ENCODE measurements around the gene SRI. TPM values are rescaled to one million over a fixed set of nuclear protein-coding genes. Genes with fewer than 3 reads are reported as not detected.

Gene SRI
- polyA plus RNA-seq, 6 donors from 2014 or later = 194 to 265 (median 222) TPM

Other genes starting within 250 kb of the SRI start
- under 1 TPM in 3 of 6 donors, not detected in 3; 0.13 to 0.21 (median 0.13) TPM for gene STEAP4, start 86.9 kb upstream of the SRI start, polyA plus RNA-seq (ENCODE audit: low read depth in 6 of 6)

Data from naive B cell (primary cell).